OCI-LY1 (cell line): ENCODE data around the gene TRIM6.

Experiments
- CTCF ChIP-seq: fragments of 200-600 bp; sonication (generic), shearing (Covaris generic); IDR thresholded peaks from 2 replicates; pipeline ENCODE4 v1.5.1; 2017; ENCODE audit warnings: mild to moderate bottlenecking, antibody characterized with exemption, low read length, moderate library complexity, mixed read lengths
- EZH2 ChIP-seq: fragments of 200-600 bp; sonication (generic), shearing (Covaris generic); IDR thresholded peaks from 2 replicates; pipeline ENCODE4 v1.8.0; 2017; ENCODE audit warnings: borderline replicate concordance, mixed run types, mild to moderate bottlenecking, antibody characterized with exemption, low read length, moderate library complexity, mixed read lengths

GRCh38 chr11:5625281-5625680, 28.8 kb downstream of the TRIM6 start:
- TF ChIP-seq CTCF (no peak), EZH2 (no peak)
